ENCODE measurements around the gene FGF10. TPM values are rescaled to one million over a fixed set of nuclear protein-coding genes. Genes with fewer than 3 reads are reported as not detected.

The FGF10 gene
- total RNA-seq, 4 donors from 2014 or later: 0.77 to 11.5 (median 8.4) TPM

DNA sequence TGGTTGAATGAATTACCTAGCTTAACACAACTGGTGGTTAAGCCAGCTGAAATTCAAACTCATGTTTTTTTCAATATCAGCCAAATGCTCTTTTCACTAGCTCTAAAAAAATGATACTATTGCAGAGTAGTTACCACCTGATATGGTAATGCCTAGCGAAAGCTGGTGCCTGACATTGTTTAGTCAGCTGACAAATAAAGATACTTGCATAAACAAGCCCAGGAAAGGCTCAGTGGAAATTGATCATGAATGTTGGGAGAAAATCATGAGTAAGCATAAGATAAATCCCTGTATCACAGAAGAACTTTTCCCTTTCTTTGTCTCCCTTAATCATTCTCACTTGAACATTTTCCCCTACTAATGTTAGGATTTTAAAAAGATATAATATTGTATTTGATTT lies 54.6 kb downstream of the FGF10 start:
- Histone ChIP-seq H3K36me3 (no peaks in the 10 kb centered on the region), H3K4me3 (no peak overlapping the region), H3K27ac (no peak overlapping the region), H3K4me1 (no peaks in the 10 kb centered on the region), H3K27me3 (no peaks in the 10 kb centered on the region), H3K9me3 (no peaks in the 10 kb centered on the region)
- intact Hi-C loops (cut with DNase I; ENCODE audit: low total_unique reads): no loop called here
- no peak for DNase-seq
- TF ChIP-seq, protein P1, sequence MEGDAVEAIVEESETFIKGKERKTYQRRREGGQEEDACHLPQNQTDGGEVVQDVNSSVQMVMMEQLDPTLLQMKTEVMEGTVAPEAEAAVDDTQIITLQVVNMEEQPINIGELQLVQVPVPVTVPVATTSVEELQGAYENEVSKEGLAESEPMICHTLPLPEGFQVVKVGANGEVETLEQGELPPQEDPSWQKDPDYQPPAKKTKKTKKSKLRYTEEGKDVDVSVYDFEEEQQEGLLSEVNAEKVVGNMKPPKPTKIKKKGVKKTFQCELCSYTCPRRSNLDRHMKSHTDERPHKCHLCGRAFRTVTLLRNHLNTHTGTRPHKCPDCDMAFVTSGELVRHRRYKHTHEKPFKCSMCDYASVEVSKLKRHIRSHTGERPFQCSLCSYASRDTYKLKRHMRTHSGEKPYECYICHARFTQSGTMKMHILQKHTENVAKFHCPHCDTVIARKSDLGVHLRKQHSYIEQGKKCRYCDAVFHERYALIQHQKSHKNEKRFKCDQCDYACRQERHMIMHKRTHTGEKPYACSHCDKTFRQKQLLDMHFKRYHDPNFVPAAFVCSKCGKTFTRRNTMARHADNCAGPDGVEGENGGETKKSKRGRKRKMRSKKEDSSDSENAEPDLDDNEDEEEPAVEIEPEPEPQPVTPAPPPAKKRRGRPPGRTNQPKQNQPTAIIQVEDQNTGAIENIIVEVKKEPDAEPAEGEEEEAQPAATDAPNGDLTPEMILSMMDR (IDR thresholded peaks at IDR 0.05): no peak
- TF ChIP-seq POLR2A (IDR thresholded peaks at IDR 0.05): no peak

DNA sequence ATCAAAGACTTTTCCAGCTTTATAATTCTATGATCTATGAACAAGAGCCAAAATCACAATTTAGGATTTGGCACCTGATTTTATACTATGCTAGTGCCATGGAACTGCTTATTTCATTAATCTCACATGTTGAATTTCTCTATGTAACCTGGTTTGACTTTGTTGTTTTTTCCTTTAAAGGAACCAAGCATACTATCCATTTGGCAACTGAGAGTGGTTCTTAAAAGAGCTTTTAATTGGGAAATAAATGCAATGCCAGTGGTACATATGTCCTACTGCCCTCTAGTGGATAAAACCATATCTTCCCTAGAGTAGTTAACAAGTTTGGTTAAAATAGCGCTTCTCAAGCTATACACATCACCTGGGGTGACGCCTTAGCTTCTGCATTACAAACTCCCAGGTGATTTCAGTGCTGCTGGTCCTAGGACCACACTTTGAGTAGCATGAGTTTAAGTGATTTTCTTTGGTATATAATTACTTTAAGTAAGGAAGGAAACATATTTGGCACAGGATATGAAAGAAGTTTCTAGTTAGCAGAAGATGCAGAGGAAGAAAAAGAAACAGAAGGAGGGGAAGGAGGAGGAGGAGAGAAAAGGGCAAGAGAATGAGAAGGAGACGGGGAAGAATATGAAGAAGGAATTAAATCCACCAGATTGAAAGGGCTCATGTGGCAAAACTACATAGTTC lies 56.8 kb downstream of the FGF10 start:
- Histone ChIP-seq H3K4me1 (no peaks in the 10 kb centered on the region), H3K36me3 (no peaks in the 10 kb centered on the region), H3K27ac (no peak overlapping the region), H3K4me3 (no peak overlapping the region), H3K27me3 (no peaks in the 10 kb centered on the region), H3K9me3 (no peaks in the 10 kb centered on the region)
- no peak for TF ChIP-seq POLR2A (IDR thresholded peaks at IDR 0.05)
- TF ChIP-seq, protein P1 (IDR thresholded peaks at IDR 0.05): peak; percentile 16 to 46 (median 27)
- intact Hi-C loops (cut with DNase I; ENCODE audit: low total_unique reads): no loop called here
- no peak for DNase-seq

DNA sequence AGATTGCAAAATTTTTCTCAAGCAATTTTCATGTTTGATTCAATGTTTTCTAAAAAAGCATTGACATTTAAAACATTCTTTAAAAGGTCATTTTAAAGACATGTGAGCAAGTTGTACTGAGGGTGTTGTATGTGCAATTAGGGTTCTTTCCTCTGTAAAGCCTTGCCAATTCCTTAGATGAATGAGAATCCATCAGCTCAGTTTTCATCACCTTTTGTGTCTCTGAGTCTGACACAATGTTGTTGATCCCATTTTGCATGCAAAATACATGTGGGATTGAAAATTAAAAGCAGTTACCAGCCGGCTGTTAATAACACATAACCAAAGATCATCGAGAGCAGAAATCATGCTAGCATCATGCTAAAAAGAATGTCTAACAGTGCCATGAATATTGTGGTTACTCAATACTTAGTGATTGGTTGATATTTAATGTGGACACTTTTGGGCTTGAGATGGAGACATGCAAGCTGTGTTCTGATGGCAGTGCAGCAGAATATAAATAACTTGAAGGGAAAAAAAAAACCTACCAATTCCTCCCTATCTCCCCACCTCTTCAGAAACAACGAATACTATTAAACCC lies 57.7 kb downstream of the FGF10 start:
- Histone ChIP-seq H3K9me3 (no peaks in the 10 kb centered on the region), H3K27ac (no peak overlapping the region), H3K4me1 (no peaks in the 10 kb centered on the region), H3K4me3 (no peak overlapping the region), H3K36me3 (no peaks in the 10 kb centered on the region), H3K27me3 (no peaks in the 10 kb centered on the region)
- no peak for DNase-seq
- intact Hi-C loops (cut with DNase I; ENCODE audit: low total_unique reads): no loop called here
- no peak for TF ChIP-seq POLR2A (IDR thresholded peaks at IDR 0.05)
- TF ChIP-seq, protein P1 (IDR thresholded peaks at IDR 0.05): no peak

DNA sequence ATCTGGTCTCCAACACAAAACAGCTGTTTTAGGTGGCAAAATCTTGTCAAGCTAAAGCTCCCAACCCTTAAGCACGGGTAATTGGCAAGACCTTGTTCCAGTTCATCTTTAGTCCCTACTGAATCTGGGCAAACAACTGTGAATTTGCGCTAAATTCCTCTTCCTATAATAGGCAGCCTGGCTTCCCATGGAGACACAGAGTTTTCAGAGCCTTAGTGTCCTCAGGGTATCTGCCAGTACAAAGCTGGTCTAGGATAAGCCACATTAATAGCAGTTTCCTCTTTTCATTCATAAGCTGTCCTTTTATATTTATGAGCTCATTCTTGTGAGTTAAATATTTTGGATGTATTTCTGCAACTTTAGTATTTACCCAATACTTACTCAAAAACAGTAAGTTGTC lies 59.5 kb downstream of the FGF10 start:
- Histone ChIP-seq H3K36me3 (no peaks in the 10 kb centered on the region), H3K27me3 (no peaks in the 10 kb centered on the region), H3K4me3 (no peak overlapping the region), H3K4me1 (no peaks in the 10 kb centered on the region), H3K9me3 (no peaks in the 10 kb centered on the region), H3K27ac (no peak overlapping the region)
- intact Hi-C loops (cut with DNase I; ENCODE audit: low total_unique reads): no loop called here
- TF ChIP-seq, protein P1 (IDR thresholded peaks at IDR 0.05): no peak
- no peak for TF ChIP-seq POLR2A (IDR thresholded peaks at IDR 0.05)
- DNase-seq: no peak

DNA sequence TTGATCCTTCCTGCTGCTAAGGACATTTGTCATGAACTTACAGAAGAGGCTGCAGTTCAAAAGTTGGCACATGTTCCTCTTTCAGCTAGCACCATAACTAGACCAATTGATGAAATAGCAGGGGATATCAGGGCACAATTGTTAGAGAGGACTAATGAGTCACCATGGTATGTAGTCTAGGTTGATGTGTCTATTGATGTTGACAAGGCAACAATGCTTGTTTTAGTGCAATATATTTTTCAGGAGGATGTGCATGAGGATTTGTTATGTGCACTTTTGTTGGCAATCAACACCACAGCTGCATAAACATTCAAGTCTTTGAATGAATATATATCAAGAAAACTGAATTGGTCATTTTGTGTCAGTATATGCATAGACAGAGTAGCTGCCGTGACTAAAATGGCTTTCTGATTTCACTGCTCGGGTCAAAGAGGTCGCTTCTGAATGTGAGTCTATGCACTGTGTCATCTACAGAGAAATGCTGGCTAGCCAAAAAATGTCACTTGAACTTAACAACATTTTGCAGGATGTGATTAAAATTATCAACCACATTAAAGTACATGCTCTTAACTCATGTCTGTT lies 68.0 kb downstream of the FGF10 start:
- H3K9me3 ChIP-seq: no peaks in the 10 kb centered on the region
- H3K27me3 ChIP-seq: no peaks in the 10 kb centered on the region
- no peak for DNase-seq
- no peaks in the 10 kb centered on the region for H3K4me1 ChIP-seq
- no peak overlapping the region for H3K27ac ChIP-seq
- no peak for TF ChIP-seq POLR2A (IDR thresholded peaks at IDR 0.05)
- TF ChIP-seq, protein P1 (IDR thresholded peaks at IDR 0.05): no peak
- intact Hi-C loops (cut with DNase I; ENCODE audit: low total_unique reads): no loop called here
- H3K36me3 ChIP-seq: no peaks in the 10 kb centered on the region
- H3K4me3 ChIP-seq: no peak overlapping the region

All from uterus (tissue), 4 donors.